GM13977 (cell line): ENCODE data around the gene VSIG1.

ENCODE experiments used
- DNase-seq: peaks from one replicate; pipeline ENCODE4 v3.0.0; 2012; ENCODE audit warnings: low spot score
- in situ Hi-C: fragments of 300-500 bp; cut with MboI; formaldehyde crosslinking; loops from one replicate; pipeline ENCODE4 v1.12.0; 2022; ENCODE audit warnings: low sequenced_read_pairs, low pct_unique_long_range_greater_than_20kb, mixed read lengths, inconsistent platforms; ENCODE audit not compliant: unreplicated experiment
- TF ChIP-seq, protein P1 (sequence below): IDR thresholded peaks from 2 replicates; pipeline ENCODE4 v1.5.1; 2012; ENCODE audit warnings: mild to moderate bottlenecking, control low read depth; ENCODE audit not compliant: insufficient read depth; ENCODE audit errors: extremely low read depth, missing control alignments

Gene VSIG1

DNA sequence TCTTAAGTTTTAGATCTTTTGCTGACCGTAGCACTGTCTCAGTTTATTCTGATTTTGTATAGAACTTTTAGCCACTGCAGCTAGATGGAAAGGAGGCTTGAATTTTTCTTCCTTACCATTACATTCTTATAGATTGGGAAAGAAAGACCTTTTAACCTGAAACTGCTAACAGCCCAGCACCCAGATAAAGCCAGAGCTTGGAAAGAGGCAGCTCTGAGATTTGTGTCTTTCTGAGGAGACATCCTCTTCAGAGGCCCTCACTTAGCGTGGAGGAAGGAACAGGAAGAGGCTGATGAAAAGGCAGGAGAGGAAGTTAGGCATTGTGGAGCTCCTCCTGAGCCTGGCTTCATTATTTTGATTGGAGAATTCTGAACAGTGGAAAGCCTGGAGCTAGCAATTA lies 81.8 kb downstream of the VSIG1 start:
- in situ Hi-C loops, result no loop called here
- no peak for DNase-seq
- TF ChIP-seq, protein P1, sequence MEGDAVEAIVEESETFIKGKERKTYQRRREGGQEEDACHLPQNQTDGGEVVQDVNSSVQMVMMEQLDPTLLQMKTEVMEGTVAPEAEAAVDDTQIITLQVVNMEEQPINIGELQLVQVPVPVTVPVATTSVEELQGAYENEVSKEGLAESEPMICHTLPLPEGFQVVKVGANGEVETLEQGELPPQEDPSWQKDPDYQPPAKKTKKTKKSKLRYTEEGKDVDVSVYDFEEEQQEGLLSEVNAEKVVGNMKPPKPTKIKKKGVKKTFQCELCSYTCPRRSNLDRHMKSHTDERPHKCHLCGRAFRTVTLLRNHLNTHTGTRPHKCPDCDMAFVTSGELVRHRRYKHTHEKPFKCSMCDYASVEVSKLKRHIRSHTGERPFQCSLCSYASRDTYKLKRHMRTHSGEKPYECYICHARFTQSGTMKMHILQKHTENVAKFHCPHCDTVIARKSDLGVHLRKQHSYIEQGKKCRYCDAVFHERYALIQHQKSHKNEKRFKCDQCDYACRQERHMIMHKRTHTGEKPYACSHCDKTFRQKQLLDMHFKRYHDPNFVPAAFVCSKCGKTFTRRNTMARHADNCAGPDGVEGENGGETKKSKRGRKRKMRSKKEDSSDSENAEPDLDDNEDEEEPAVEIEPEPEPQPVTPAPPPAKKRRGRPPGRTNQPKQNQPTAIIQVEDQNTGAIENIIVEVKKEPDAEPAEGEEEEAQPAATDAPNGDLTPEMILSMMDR, result no peak

DNA sequence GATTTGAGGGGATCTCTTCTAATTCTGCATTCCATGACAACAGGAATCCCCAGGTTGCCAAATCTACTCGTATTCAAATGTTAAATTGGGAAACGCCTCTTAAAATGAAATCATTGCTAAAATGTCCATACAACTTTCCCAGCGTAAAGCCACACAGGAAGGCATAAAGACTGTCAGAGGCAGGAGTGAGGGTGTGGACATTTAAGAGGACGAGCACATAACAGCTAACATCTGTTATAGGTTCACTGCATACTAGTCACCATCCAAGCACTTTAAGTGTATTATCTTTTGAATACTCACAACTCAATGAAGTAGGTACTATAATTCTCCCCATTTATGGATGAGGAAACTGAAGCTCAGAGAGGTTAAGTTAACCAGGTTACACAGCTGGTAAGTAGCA lies 82.3 kb downstream of the VSIG1 start:
- DNase-seq, result no peak
- TF ChIP-seq, protein P1, result no peak
- in situ Hi-C loops, result no loop called here
